ENCODE results near the gene ACER3.

Gene ACER3

GRCh38 chr11:77055913-77056312 is 195.2 kb downstream of the ACER3 start:
- no peak for TF ChIP-seq CTCF (IDR thresholded peaks at IDR 0.05)
- no peak overlapping the region for H3K27ac ChIP-seq
- H2AFZ ChIP-seq = no peak overlapping the region
- no peaks in the 10 kb centered on the region for H3K36me3 ChIP-seq (ENCODE audit: control insufficient read depth, insufficient read depth, low read length)
- H3K9ac ChIP-seq = no peak overlapping the region
- H3K27me3 ChIP-seq (ENCODE audit: control insufficient read depth, insufficient read depth, low read length) = no peaks in the 10 kb centered on the region
- H3K4me1 ChIP-seq = no peaks in the 10 kb centered on the region
- H3K4me2 ChIP-seq (ENCODE audit: low read length) = no peak overlapping the region
- H3K4me3 ChIP-seq (ENCODE audit: low read depth, low read length) = no peak overlapping the region
- no peaks in the 10 kb centered on the region for H3K9me3 ChIP-seq (ENCODE audit: control insufficient read depth, low read length)
- H3K79me2 ChIP-seq = no peaks in the 10 kb centered on the region

- no peak overlapping the region for H3K4me2 ChIP-seq (ENCODE audit: low read length)
- no peaks in the 10 kb centered on the region for H3K9me3 ChIP-seq (ENCODE audit: control insufficient read depth, low read length)
- H3K9ac ChIP-seq = no peak overlapping the region
- H3K79me2 ChIP-seq = no peaks in the 10 kb centered on the region
- no peak overlapping the region for H3K4me3 ChIP-seq (ENCODE audit: low read depth, low read length)
- no peaks in the 10 kb centered on the region for H3K4me1 ChIP-seq
- H3K27me3 ChIP-seq (ENCODE audit: control insufficient read depth, insufficient read depth, low read length) = no peaks in the 10 kb centered on the region
- no peaks in the 10 kb centered on the region for H3K36me3 ChIP-seq (ENCODE audit: control insufficient read depth, insufficient read depth, low read length)
- H3K27ac ChIP-seq = no peak overlapping the region
- H2AFZ ChIP-seq = no peak overlapping the region
- TF ChIP-seq CTCF (IDR thresholded peaks at IDR 0.05) = no peak
Observed at GRCh38 chr11:77056814-77057402, 196.2 kb downstream of the ACER3 start.

DNA sequence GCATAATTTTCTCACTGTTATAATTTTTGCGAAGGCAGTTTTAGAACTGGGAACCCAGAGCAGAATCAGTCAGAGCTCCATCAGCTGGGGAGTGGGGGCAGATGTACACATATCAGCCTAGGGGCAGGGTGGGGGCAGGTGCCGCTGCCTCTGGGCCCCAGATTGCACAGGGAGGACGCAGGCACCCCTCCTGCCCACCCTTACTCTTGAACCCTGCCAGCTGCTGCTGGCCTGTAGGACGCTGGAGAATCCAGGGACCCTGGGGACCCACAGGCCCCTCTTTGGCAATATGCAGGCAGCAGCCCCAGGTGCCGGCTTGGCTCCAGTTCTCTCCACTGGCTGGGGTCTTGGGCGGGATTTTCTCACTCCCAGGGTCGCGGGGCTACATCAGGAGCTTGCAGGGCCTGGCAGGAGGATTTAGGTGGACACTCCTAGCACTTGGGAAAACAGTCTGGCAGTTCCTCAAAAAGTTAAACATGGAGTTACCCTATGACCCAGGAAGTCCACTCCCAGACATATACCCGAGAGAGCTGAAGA is 197.3 kb downstream of the ACER3 start:
- no peak overlapping the region for H2AFZ ChIP-seq
- H3K4me2 ChIP-seq (ENCODE audit: low read length) = no peak overlapping the region
- TF ChIP-seq CTCF (IDR thresholded peaks at IDR 0.05) = no peak
- H3K79me2 ChIP-seq = no peaks in the 10 kb centered on the region
- no peak overlapping the region for H3K4me3 ChIP-seq (ENCODE audit: low read depth, low read length)
- no peak overlapping the region for H3K27ac ChIP-seq
- H3K36me3 ChIP-seq (ENCODE audit: control insufficient read depth, insufficient read depth, low read length) = no peaks in the 10 kb centered on the region
- H3K27me3 ChIP-seq (ENCODE audit: control insufficient read depth, insufficient read depth, low read length) = no peaks in the 10 kb centered on the region
- H3K4me1 ChIP-seq = no peaks in the 10 kb centered on the region
- no peak overlapping the region for H3K9ac ChIP-seq
- no peaks in the 10 kb centered on the region for H3K9me3 ChIP-seq (ENCODE audit: control insufficient read depth, low read length)

- Histone ChIP-seq H3K4me1 (no peaks in the 10 kb centered on the region), H3K27me3 (ENCODE audit: control insufficient read depth, insufficient read depth, low read length) (no peaks in the 10 kb centered on the region), H3K36me3 (ENCODE audit: control insufficient read depth, insufficient read depth, low read length) (no peaks in the 10 kb centered on the region), H3K4me3 (ENCODE audit: low read depth, low read length) (no peak overlapping the region), H3K79me2 (no peaks in the 10 kb centered on the region), H3K9ac (no peak overlapping the region), H3K4me2 (ENCODE audit: low read length) (no peak overlapping the region), H3K27ac (no peak overlapping the region), H2AFZ (no peak overlapping the region), H3K9me3 (ENCODE audit: control insufficient read depth, low read length) (no peaks in the 10 kb centered on the region)
- no peak for TF ChIP-seq CTCF (IDR thresholded peaks at IDR 0.05)
Observed at GRCh38 chr11:77058900-77059299, 198.2 kb downstream of the ACER3 start.

DNA sequence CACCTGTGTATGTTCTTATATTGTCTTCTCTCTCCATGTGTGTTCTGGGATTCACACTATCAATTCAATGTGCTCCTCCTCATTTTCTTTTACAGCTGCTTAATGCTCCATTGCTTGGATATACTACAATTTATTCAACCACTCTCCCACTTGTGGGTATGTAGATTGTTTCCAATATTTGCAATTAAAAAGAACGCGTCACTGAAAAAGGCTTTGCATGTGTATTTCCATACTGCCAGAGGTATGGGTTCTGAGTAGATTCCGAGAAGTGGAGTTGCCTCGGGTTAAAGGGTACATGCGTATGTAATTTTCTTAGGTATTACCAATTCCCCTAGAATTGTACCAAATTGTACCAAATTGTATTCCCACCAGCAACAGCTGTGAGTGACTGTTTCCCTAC is 199.1 kb downstream of the ACER3 start:
- Histone ChIP-seq H3K79me2 (no peaks in the 10 kb centered on the region), H3K9ac (no peak overlapping the region), H3K9me3 (ENCODE audit: control insufficient read depth, low read length) (no peaks in the 10 kb centered on the region), H3K27me3 (ENCODE audit: control insufficient read depth, insufficient read depth, low read length) (no peaks in the 10 kb centered on the region), H2AFZ (no peak overlapping the region), H3K4me1 (no peaks in the 10 kb centered on the region), H3K36me3 (ENCODE audit: control insufficient read depth, insufficient read depth, low read length) (no peaks in the 10 kb centered on the region), H3K27ac (no peak overlapping the region), H3K4me2 (ENCODE audit: low read length) (no peak overlapping the region), H3K4me3 (ENCODE audit: low read depth, low read length) (no peak overlapping the region)
- no peak for TF ChIP-seq CTCF (IDR thresholded peaks at IDR 0.05)
